AG04450 (cell line): ENCODE data around the gene EN1. TPM values are rescaled to one million over a fixed set of nuclear protein-coding genes. Genes with fewer than 3 reads are reported as not detected.

Experiments used
- CTCF ChIA-PET: fragments of 300-600, 350-600 bp; formaldehyde crosslinking; extraction: SDS; loops from one replicate; lab custom pipeline; 2022; ENCODE audit warnings: antibody characterized with exemption, inconsistent platforms; lab: Charles Lee
- POLR2A ChIA-PET: fragments of 350-600 bp; formaldehyde crosslinking; extraction: SDS; loops from one replicate; lab custom pipeline; 2021; ENCODE audit warnings: antibody characterized with exemption, inconsistent platforms; lab: Yijun Ruan, JAX
- DNase-seq: peaks from one replicate; pipeline ENCODE4 v3.0.0-alpha.2; 2011; ENCODE audit warnings: low read depth, low spot score
- H3K27ac ChIP-seq: one replicate; pipeline ENCODE4 v1.5.1; 2012; ENCODE audit warnings: low read depth, low read length, control low read depth
- H3K27me3 ChIP-seq: one replicate; pipeline ENCODE4 v1.6.0; 2012; ENCODE audit warnings: low read length; ENCODE audit not compliant: control insufficient read depth, insufficient read depth
- H3K4me3 ChIP-seq: 2 replicates; pipeline ENCODE4 v1.5.1; 2011; ENCODE audit warnings: mild to moderate bottlenecking, low read depth, low read length, control low read depth
- H3K9me3 ChIP-seq: 2 replicates; pipeline ENCODE4 v1.5.1; 2012; ENCODE audit warnings: low read length; ENCODE audit not compliant: control insufficient read depth, insufficient read depth
- CTCF ChIP-seq: IDR thresholded peaks from 2 replicates; pipeline ENCODE4 v1.5.1; 2011; ENCODE audit warnings: low read depth, low read length, control low read depth, inconsistent platforms
- polyA plus RNA-seq: library from polyadenylated mRNA; depleted of rRNA; stranded (reverse); fragments of >200 nt; gene quantifications from 2 replicates; pipeline ENCODE4 v1.2.3, GENCODE V29; 2011

Gene EN1
- polyA plus RNA-seq, 1 experiment, result not detected

GRCh38 chr2:118857677-118858484 lies 10.4 kb upstream of the EN1 start:
- Histone ChIP-seq H3K9me3 (peaks cover 7% of the 10 kb centered on the region; the same call in 1 of the 2 replicates), H3K27me3 (peaks cover 89% of the 10 kb centered on the region), H3K27ac (no peak overlapping the region), H3K4me3 (no peak overlapping the region)
- no peak for TF ChIP-seq CTCF
- DNase-seq, result no peak
- CTCF ChIA-PET, result interaction anchor here (4.4 kb wide), 1 partner anchor 635 kb away, joined by 61 read pairs; no protein-coding TSS in a partner anchor
- POLR2A ChIA-PET, result no interaction called here

- Histone ChIP-seq H3K9me3 (peaks cover 7% of the 10 kb centered on the region; the same call in 1 of the 2 replicates), H3K27me3 (peaks cover 92% of the 10 kb centered on the region), H3K27ac (no peak overlapping the region), H3K4me3 (no peak overlapping the region)
- ChIA-PET CTCF (interaction anchor here (1.0 to 4.4 kb wide), 2 partner anchors 634 to 811 kb away, joined by 3 to 61 read pairs; no protein-coding TSS in a partner anchor), POLR2A (no interaction called here)
- no peak for TF ChIP-seq CTCF
- DNase-seq, result no peak
These were observed 9.7 kb upstream of the EN1 start for GRCh38 chr2:118856978-118857676.

GRCh38 chr2:118856330-118856977 lies 9.0 kb upstream of the EN1 start:
- CTCF ChIA-PET, result interaction anchor here (0.8 to 4.4 kb wide), 11 partner anchors 11 to 810 kb away, joined by 3 to 61 read pairs (median 4); no protein-coding TSS in a partner anchor
- peaks cover 93% of the 10 kb centered on the region for H3K27me3 ChIP-seq

GRCh38 chr2:118855451-118856279 lies 8.2 kb upstream of the EN1 start:
- Histone ChIP-seq H3K4me3 (0 out of 2 replicates have a peak overlapping the region, but pooled peaks have one; percentile 20), H3K27ac (no peak overlapping the region), H3K9me3 (peaks cover 7% of the 10 kb centered on the region; the same call in 1 of the 2 replicates), H3K27me3 (peaks cover 95% of the 10 kb centered on the region)
- peak; percentile 95 for TF ChIP-seq CTCF
- POLR2A ChIA-PET, result no interaction called here
- CTCF ChIA-PET, result interaction anchor here (0.7 to 4.4 kb wide), 38 partner anchors 8 to 823 kb away, joined by 3 to 61 read pairs (median 4); partner anchors contain the start of gene EN1
- peak; percentile 21 for DNase-seq

More at GRCh38 chr2:118856330-118856977, 9.0 kb upstream of the EN1 start:
- Histone ChIP-seq H3K27ac (no peak overlapping the region), H3K9me3 (peaks cover 7% of the 10 kb centered on the region; the same call in 1 of the 2 replicates), H3K4me3 (no peak overlapping the region)
- POLR2A ChIA-PET, result no interaction called here
- no peak for TF ChIP-seq CTCF
- no peak for DNase-seq
